Fibroblast of pulmonary artery (primary cell): ENCODE measurements around the gene ATP9A.
"Not testable (repeated sequence)": the region's sequence is repeated elsewhere in the genome, so short reads cannot be mapped to it uniquely, and the experiment has no call there.

Experiments
- DNase-seq: peaks from one replicate; pipeline ENCODE4 v3.0.0-alpha.2; 2010; ENCODE audit warnings: low read depth
- H3K4me3 ChIP-seq: replicated peaks from 2 replicates; pipeline ENCODE4 v1.5.1; 2011; ENCODE audit warnings: low read depth, mild to moderate bottlenecking, control low read depth, low read length, moderate library complexity
- TF ChIP-seq, protein P1 (sequence below): IDR thresholded peaks from 2 replicates; pipeline ENCODE4 v1.5.1; 2011; ENCODE audit warnings: mild to moderate bottlenecking, control low read depth, low read length, inconsistent platforms; ENCODE audit errors: missing control alignments

ATP9A gene

DNA sequence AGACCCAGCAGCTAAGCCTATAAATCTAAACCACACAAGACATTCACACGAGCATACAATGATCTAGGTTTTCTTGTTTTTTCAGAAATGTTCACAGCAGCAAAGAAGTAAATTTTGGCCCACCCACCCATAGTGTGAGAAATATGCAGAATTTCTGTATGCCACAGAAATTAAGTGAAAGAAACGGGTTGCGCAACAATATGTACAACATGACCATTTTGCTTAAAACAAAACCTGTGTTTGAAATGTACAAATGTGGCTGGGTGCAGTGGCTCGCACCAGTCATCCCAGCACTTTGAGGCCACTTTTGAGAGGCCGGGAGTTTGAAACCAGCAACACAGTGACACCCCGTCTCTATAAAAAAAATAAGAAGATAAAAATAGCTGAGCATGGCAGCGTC, 24.8 kb upstream of the ATP9A start:
- DNase-seq: no peak
- TF ChIP-seq, protein P1, sequence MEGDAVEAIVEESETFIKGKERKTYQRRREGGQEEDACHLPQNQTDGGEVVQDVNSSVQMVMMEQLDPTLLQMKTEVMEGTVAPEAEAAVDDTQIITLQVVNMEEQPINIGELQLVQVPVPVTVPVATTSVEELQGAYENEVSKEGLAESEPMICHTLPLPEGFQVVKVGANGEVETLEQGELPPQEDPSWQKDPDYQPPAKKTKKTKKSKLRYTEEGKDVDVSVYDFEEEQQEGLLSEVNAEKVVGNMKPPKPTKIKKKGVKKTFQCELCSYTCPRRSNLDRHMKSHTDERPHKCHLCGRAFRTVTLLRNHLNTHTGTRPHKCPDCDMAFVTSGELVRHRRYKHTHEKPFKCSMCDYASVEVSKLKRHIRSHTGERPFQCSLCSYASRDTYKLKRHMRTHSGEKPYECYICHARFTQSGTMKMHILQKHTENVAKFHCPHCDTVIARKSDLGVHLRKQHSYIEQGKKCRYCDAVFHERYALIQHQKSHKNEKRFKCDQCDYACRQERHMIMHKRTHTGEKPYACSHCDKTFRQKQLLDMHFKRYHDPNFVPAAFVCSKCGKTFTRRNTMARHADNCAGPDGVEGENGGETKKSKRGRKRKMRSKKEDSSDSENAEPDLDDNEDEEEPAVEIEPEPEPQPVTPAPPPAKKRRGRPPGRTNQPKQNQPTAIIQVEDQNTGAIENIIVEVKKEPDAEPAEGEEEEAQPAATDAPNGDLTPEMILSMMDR: no peak
- no peak overlapping the region for H3K4me3 ChIP-seq

DNA sequence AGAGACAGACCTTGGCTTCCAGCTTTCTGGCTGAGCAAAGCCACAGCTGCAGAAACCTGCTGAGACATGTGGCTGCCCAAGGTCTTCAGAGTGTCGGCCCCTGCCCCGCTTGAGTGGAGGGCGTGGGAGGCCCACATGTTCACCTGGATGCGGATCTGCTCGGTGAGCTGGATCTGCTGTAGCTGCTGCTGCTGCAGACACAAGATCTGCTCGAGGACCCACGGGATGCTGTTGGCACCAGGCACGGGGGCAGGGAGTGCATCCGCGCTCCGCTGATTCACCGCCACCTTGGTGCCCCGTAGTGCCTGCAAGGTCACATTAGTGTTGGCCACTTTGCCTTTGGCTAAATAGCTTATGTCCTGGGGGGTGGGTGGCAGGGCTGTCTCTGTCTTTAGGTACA, 23.4 kb upstream of the ATP9A start:
- H3K4me3 ChIP-seq: no peak overlapping the region
- TF ChIP-seq, protein P1: no peak

DNA sequence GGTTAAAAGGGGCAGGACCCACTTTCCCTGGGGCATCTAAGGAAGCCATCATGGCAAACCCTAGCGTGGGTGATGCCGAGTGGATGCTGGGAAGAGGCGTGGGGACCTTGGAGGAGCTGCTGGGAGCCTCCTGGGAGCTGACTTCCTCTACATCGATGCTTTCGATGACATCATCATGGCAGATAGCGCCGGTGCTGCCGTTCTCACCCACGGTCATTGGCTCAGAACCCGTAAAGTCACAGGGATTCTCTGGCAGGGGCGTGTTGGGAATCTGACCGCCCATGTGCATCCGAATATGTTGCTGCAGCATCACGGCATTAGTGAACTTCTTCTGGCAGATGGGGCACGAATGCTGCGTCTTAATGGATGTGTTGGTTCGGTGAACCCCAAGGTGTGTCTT, 22.1 kb upstream of the ATP9A start:
- no peak for DNase-seq
- no peak overlapping the region for H3K4me3 ChIP-seq
- TF ChIP-seq, protein P1: no peak

More for the DNA sequence above, 23.4 kb upstream of the ATP9A start:
- DNase-seq: no peak

DNA sequence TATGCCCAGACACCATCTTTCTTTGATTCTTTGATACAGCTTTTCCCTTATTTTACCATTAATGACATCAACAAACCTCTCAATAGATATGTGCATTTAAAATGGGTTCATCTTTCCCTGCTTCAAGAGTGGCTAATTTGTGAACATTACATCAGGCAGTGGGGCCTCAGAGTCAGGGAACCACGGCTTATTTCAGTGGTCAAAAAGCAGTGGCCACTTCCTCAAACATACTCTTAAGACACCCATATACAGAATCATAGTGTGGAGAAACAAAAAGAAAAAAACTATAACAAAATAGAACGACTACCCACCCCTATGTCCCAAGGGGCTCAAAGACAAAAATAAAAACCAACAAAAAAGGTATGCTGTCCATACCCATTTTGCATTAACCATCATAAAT, 21.2 kb upstream of the ATP9A start:
- no peak overlapping the region for H3K4me3 ChIP-seq
- DNase-seq: no peak
- TF ChIP-seq, protein P1: no peak

DNA sequence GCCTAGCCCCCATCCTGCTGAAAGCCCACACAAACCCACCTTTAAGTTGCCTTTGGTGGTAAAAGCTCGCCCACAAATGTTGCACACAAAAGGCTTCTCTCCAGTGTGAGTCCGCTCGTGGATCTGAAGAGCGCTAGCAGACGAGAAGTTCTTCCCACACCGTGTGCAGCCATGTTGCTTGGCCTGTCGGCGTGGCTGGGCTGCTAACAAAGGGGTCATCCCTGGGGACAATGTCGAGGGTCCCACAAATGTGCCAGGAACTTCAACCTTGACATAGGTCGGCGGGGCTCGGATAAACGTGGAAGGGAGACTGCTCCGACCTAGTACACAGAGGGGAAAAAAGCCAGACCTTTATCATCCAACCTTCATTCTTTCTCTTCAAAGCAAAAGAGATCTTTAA, 20.6 kb upstream of the ATP9A start:
- no peak for DNase-seq
- TF ChIP-seq, protein P1: no peak
- no peak overlapping the region for H3K4me3 ChIP-seq

DNA sequence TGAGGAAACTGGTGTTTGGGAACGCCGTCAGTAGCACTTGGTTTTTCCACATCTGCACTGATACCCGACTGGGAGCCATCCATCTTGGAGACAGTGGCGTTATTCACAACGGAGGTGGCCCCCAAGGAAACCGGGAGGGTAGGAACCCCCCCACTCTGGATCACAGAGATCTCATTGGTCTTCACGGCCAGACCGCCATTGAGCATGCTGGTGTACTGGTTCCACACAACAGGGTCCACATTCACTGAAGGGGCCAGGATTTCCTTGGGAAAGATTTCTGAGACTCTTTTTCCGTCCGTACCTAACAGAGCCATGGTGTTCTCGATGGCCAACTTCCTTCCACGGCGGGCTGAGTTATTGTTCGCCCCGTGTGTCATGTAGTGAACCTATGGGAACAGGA, 16.1 kb upstream of the ATP9A start:
- no peak overlapping the region for H3K4me3 ChIP-seq
- no peak for DNase-seq
- TF ChIP-seq, protein P1: no peak

DNA sequence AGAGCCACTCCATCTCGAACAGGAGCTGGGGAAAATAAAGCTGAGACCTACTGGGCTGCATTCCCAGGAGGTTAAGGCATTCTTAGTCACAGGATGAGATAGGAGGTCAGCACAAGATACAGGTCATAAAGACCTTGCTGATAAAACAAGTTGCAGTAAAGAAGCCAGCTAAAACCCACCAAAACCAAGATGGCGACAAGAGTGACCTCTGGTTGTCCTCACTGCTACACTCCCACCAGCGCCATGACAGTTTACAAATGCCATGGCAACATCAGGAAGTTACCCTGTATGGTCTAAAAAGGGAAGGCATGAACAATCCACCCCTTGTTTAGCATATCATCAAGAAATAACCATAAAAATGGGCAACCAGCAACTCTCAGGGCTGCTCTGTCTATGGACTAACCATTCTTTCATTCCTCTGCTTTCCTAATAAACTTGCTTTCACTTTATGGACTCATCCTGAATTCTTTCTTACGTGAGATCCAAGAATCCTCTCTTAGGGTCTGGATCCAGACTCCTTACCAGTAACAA, 10.1 kb upstream of the ATP9A start:
- not testable (repeated sequence) for DNase-seq, H3K4me3 ChIP-seq
